Naive B cell (primary cell): Measurements from ENCODE around the gene PCDHGA1. TPM values are rescaled to one million over a fixed set of nuclear protein-coding genes. Genes with fewer than 3 reads are reported as not detected.
A peak's percentile ranks its signal among the peaks of the same experiment; 100 is the strongest.

Experiments
- ATAC-seq, 2 donors: fragments of 150-1000 bp; cut with Tn5 transposase; 2 replicates each; pipeline ENCODE4 v1.10.0; 2021; ENCODE audit warnings: low read depth in 2 of 2, mild to moderate bottlenecking in 2 of 2, moderate library complexity in 2 of 2
- DNase-seq: peaks from one replicate; pipeline ENCODE4 v3.0.0; 2022
- H3K27ac Mint-ChIP-seq, 6 donors: one replicate each; pipeline ENCODE4 v1.8.0; 2020 to 2022; ENCODE audit warnings: mild to moderate bottlenecking in 6 of 6, mixed read lengths in 6 of 6, moderate library complexity in 5 of 6, inconsistent platforms in 2 of 6
- H3K27me3 Mint-ChIP-seq, 3 donors: one replicate each; pipeline ENCODE4 v1.8.0; 2021 to 2022; ENCODE audit warnings: mixed read lengths in 3 of 3, mild to moderate bottlenecking in 1 of 3
- H3K36me3 Mint-ChIP-seq, 2 donors: one replicate each; pipeline ENCODE4 v1.8.0; 2020 to 2022; ENCODE audit warnings: mixed read lengths in 2 of 2, inconsistent platforms in 1 of 2, mild to moderate bottlenecking in 1 of 2
- H3K4me1 Mint-ChIP-seq, 3 donors: one replicate each; pipeline ENCODE4 v1.8.0; 2020 to 2022; ENCODE audit warnings: mixed read lengths in 3 of 3, inconsistent platforms in 1 of 3, mild to moderate bottlenecking in 1 of 3, moderate library complexity in 1 of 3
- H3K4me3 Mint-ChIP-seq, 8 donors: one replicate each; pipeline ENCODE4 v1.8.0; 2020 to 2022; ENCODE audit warnings: mild to moderate bottlenecking in 8 of 8, mixed read lengths in 8 of 8, moderate library complexity in 8 of 8, inconsistent platforms in 2 of 8
- H3K9me3 Mint-ChIP-seq, 7 donors: one replicate each; pipeline ENCODE4 v1.8.0; 2020 to 2022; ENCODE audit warnings: mixed read lengths in 7 of 7, mild to moderate bottlenecking in 5 of 7, inconsistent platforms in 2 of 7, moderate library complexity in 1 of 7
- polyA plus RNA-seq, 6 donors: library from polyadenylated mRNA; unstranded; fragments of 300-500 nt; fragmentation: Illumina TruSeq; gene quantifications; one replicate each; pipeline ENCODE4 v1.2.3, GENCODE V29; 2021; ENCODE audit warnings: low read depth in 6 of 6

PCDHGA1 gene
- polyA plus RNA-seq, 6 donors from 2014 or later: not detected

DNA sequence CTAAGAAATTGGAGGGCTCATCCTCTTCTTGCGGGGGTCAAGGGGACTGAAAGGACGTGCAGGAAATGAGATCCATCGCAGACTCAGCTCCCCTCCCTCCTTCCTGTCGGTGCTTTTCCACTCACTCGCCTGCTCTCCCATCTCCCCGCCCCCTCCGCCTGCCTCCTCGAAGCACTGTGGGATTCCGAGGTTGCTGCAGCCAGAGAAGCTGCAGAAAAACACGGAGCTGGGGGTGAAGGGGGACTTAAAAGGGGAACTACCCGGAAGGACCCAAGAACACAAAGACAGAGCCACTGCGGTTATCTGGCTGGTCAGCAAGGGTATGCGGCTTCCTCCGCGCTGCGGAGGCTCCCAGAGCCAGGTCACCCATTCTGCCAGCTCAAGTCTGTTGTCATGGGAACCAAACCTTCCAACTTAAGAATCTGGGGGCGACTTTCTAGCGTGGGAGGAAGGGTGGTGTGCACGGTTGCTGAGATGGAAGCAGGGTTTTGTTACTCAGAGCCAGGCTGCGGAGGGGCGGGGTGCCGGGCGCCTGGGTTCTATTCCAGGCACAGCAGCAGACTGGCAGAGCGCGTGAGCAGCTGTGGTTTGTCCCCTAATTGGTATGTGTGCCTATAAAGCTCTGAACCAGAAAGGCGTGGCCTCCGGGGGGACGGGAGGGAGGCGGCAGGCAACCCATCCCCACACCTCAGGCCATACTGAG is 183.5 kb downstream of the PCDHGA1 start:
- no peak for DNase-seq
- ATAC-seq: peak; percentile 26 to 38
- peaks cover 45 to 66% (median 60%) of the 10 kb centered on the region in 3 donors for H3K4me1 Mint-ChIP-seq
- H3K27ac Mint-ChIP-seq: peak overlapping the region in 3 of 6 donors; percentile 60 to 96 (median 77)
- H3K27me3 Mint-ChIP-seq: no peaks in the 10 kb centered on the region
- peaks cover 0 to 5% (median 0%) of the 10 kb centered on the region in 7 donors for H3K9me3 Mint-ChIP-seq
- H3K36me3 Mint-ChIP-seq: peaks cover 13 to 14% of the 10 kb centered on the region in 2 donors
- peak overlapping the region; percentile 81 to 95 (median 90) for H3K4me3 Mint-ChIP-seq

DNA sequence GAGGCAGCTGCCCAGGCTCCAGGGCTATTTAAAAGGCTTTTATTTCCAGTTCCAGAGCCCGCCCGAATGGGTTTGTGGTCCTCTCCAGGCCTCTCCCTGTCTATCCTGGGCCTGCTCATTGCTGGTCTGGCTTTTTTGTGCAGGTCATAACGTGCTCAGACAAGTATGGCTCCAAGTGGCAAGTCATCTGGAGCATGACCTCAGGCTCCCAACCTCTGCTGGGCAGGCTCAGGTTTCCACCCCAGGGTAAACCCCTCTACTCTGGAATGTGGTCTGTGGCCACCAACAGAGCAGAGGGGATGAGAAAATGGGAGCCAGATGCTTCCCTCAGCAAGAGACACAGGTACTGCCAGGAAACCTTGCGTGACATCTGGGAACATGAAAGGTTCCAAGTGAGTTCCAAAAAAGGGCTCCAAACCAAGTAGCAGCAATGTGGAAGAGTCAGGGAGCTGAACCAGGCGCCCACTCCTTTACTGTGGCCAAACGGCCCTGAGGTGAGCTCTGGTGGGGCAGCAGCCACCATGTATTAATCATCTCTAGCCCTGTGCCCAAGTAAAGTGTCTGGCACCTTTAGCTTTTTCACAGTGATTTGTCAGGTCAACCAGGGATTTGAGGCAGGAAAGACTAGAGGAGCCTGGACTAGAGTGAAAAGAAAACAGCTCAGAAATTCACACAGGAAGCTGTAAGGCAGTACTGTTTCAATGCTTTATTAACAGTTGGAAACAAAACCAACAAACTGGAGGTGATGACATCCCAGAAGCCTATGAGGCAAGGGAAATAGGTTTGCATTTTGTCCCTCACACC is 184.2 kb downstream of the PCDHGA1 start:
- H3K27ac Mint-ChIP-seq: peak overlapping the region in 1 of 6 donors; percentile 50
- DNase-seq (no peak), ATAC-seq (no peak)
- peaks cover 13 to 21% of the 10 kb centered on the region in 2 donors for H3K36me3 Mint-ChIP-seq
- H3K4me1 Mint-ChIP-seq: peaks cover 40 to 59% (median 53%) of the 10 kb centered on the region in 3 donors
- peaks cover 0 to 5% (median 0%) of the 10 kb centered on the region in 7 donors for H3K9me3 Mint-ChIP-seq
- H3K4me3 Mint-ChIP-seq: peak overlapping the region in 7 of 8 donors; percentile 19 to 95 (median 89)
- H3K27me3 Mint-ChIP-seq: no peaks in the 10 kb centered on the region

DNA sequence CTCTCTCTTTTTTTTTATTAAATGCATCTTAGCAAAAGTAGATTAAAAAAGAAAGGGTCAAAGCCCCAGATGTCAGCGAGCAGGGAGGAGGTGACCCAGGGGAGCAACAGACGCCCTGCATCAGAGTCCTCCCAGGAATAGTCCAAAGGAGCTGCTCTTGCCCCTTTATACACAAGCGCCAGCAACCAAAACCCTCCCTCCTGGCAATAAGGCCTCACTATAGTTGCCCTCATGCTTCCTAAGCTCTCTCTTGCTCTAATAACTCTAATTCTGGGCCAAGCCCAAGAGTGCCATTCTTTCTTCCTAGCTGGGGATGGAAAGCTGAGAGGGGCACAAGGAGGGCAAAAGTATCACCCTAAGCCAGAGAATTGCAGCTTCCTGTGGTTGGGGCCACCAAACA is 184.8 kb downstream of the PCDHGA1 start:
- H3K36me3 Mint-ChIP-seq: peaks cover 18 to 25% of the 10 kb centered on the region in 2 donors
- no peak for ATAC-seq

DNA sequence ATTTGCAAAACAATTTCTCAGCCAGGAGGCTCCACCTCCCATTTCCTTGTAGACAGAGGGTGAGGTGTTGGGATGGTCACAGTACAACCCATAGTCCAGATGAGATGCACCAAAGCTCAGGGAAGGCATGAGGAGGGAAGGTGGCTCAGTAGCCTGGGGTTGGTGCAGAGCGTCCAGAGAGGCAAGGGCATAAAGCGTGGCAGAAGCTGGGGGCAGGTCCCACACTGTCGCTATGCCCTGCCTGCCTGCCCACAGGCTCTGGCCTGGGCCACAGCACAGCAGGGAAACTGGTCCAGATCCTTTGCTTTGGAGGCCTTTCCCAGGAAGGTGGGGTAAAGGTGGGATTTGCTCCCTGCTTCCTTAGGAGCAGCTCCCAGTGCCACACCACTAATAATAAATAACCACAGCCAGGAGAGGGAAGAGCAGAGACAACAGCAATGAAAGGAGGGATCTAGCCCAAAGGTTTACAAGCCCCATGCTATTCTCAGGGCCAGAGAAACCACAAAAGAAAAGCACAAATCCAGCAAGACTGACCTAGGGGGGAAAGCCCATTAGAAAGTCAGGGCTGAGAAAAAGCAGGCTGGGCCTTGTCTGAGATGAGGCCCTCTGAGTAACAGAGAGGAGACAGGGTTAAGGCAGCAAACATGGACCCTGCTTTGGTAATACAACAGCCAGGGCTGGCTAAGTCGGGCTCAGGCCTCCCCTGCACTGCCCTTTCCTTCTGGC is 185.8 kb downstream of the PCDHGA1 start:
- no peaks in the 10 kb centered on the region for H3K27me3 Mint-ChIP-seq
- peaks cover 34 to 49% (median 46%) of the 10 kb centered on the region in 3 donors for H3K4me1 Mint-ChIP-seq
- DNase-seq (no peak), ATAC-seq (no peak)
- H3K27ac Mint-ChIP-seq: peak overlapping the region in 2 of 6 donors; percentile 69 to 73
- H3K36me3 Mint-ChIP-seq: peaks cover 25% of the 10 kb centered on the region in 2 donors
- peak overlapping the region in 1 of 8 donors; percentile 40 for H3K4me3 Mint-ChIP-seq
- peaks cover 0 to 5% (median 0%) of the 10 kb centered on the region in 7 donors for H3K9me3 Mint-ChIP-seq

More for the DNA sequence above, 184.8 kb downstream of the PCDHGA1 start:
- Mint-ChIP-seq H3K27me3 (no peaks in the 10 kb centered on the region), H3K4me1 (peaks cover 36 to 53% (median 49%) of the 10 kb centered on the region in 3 donors), H3K9me3 (peaks cover 0 to 5% (median 0%) of the 10 kb centered on the region in 7 donors), H3K27ac (no peak overlapping the region), H3K4me3 (peak overlapping the region in 5 of 8 donors; percentile 30 to 58 (median 47))
- no peak for DNase-seq

- Mint-ChIP-seq H3K4me1 (peaks cover 29 to 43% (median 41%) of the 10 kb centered on the region in 3 donors), H3K4me3 (no peak overlapping the region), H3K36me3 (peaks cover 29 to 30% of the 10 kb centered on the region in 2 donors), H3K27me3 (no peaks in the 10 kb centered on the region), H3K9me3 (peaks cover 0 to 2% (median 0%) of the 10 kb centered on the region in 7 donors), H3K27ac (no peak overlapping the region)
- ATAC-seq: no peak
- DNase-seq: no peak
These were observed 186.3 kb downstream of the PCDHGA1 start for GRCh38 chr5:141516672-141517025.

DNA sequence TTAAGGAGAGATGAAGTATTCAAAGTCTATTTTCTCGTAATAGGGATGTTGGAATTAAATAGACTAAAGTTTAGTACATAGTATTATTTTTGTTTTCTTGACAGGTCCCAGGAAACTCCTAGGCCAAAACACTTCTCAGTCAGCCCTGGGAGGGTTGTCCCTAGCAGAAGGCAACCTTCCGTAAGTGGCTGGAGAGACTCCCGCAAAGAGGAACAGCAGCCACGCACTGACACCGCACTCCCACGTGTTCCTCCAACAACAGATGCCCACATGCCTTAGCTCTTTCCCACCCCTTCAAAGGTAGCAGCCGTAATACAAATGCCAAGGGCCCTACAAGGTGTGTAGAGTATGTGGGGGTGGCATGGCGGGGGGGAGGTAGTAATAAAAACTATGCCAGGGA is 187.0 kb downstream of the PCDHGA1 start:
- Mint-ChIP-seq H3K9me3 (no peaks in the 10 kb centered on the region), H3K27ac (no peak overlapping the region), H3K27me3 (no peaks in the 10 kb centered on the region), H3K4me3 (no peak overlapping the region), H3K4me1 (peaks cover 24 to 40% (median 38%) of the 10 kb centered on the region in 3 donors), H3K36me3 (peaks cover 34 to 36% of the 10 kb centered on the region in 2 donors)
- ATAC-seq (no peak), DNase-seq (no peak)

GRCh38 chr5:141517880-141518617 is 187.7 kb downstream of the PCDHGA1 start:
- no peaks in the 10 kb centered on the region for H3K27me3 Mint-ChIP-seq
- peaks cover 17 to 37% (median 34%) of the 10 kb centered on the region in 3 donors for H3K4me1 Mint-ChIP-seq
- DNase-seq: no peak
- H3K27ac Mint-ChIP-seq: peak overlapping the region in 1 of 6 donors; percentile 32
- peak overlapping the region in 1 of 8 donors; percentile 18 for H3K4me3 Mint-ChIP-seq
- no peak for ATAC-seq
- peaks cover 34 to 38% of the 10 kb centered on the region in 2 donors for H3K36me3 Mint-ChIP-seq
- no peaks in the 10 kb centered on the region for H3K9me3 Mint-ChIP-seq

DNA sequence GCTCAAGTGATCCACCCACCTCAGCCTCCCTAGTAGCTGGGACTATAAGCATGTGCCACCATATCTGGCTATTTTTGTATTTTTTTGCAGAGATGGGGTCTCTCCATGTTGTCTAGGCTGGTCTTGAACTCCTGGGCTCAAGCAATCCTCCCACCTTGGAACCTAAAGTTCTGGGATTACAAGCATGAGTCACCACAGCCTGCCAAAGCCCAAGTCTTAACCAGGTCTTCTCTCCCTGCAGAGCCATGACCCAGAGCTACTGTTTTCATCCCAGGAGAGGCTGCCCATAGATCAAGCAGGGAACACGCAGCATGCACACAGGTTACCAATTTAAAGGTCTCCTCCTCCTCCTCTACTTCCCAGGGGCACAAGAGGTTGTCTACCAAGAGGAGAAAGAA is 188.3 kb downstream of the PCDHGA1 start:
- no peaks in the 10 kb centered on the region for H3K9me3 Mint-ChIP-seq
- peak overlapping the region in 2 of 6 donors; percentile 29 to 37 for H3K27ac Mint-ChIP-seq
- H3K27me3 Mint-ChIP-seq: no peaks in the 10 kb centered on the region
- no peak for ATAC-seq
- DNase-seq: no peak
- no peak overlapping the region for H3K4me3 Mint-ChIP-seq
- peaks cover 34 to 38% of the 10 kb centered on the region in 2 donors for H3K36me3 Mint-ChIP-seq
- H3K4me1 Mint-ChIP-seq: peaks cover 13 to 34% (median 28%) of the 10 kb centered on the region in 3 donors

DNA sequence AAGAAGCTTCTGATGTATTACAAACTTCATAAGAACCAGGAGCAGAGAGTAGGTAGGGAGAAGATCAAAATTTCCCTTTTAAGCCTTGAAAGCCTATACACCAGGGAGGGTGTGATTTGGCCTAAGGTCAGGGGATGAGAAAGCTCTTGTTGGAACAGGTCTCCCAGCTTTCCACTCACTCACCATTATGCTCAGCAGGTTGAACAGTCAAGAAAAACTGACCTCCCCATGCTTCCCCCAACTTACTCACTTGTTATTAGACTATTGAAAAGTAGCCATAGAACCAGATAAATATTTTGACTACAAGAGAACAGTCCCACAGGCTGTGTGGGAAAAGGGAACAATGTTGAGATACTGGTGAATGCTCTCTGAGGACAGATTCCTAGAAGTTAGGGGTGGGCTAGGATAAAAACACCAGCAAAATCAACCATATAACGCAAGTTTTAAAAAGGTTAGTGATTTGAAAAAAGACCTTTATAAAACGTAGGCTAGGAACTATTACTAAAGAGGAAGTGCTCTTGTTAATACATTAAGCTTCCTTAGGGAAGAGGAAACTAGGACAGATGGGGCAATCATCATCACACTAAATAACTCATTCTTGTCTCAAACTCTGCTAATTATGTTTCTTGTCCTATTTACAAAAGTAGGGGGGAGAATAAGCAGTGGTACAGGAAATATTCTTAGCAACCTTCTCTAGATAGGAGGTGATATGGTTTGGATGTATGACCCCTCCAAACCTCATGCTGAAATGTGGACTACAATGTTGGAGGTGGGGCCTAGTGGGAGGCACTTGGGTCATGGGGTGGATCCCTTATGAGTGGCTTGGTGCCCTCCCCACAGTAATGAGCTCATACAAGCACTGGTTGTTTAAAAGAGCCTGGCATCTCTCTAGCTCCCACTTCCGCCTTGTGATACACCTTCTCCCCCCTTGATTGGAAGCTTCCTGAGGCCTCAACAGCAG is 189.6 kb downstream of the PCDHGA1 start:
- Mint-ChIP-seq H3K27ac (peak overlapping the region in 1 of 6 donors; percentile 90), H3K36me3 (peaks cover 38 to 40% of the 10 kb centered on the region in 2 donors), H3K9me3 (no peaks in the 10 kb centered on the region), H3K4me3 (no peak overlapping the region), H3K4me1 (peaks cover 8 to 25% (median 16%) of the 10 kb centered on the region in 3 donors), H3K27me3 (no peaks in the 10 kb centered on the region)
- ATAC-seq (no peak), DNase-seq (no peak)

- Mint-ChIP-seq H3K4me3 (no peak overlapping the region), H3K9me3 (no peaks in the 10 kb centered on the region), H3K27ac (peak overlapping the region in 1 of 6 donors; percentile 35), H3K27me3 (no peaks in the 10 kb centered on the region), H3K4me1 (peaks cover 2 to 18% (median 10%) of the 10 kb centered on the region in 3 donors), H3K36me3 (peaks cover 43 to 48% of the 10 kb centered on the region in 2 donors)
- ATAC-seq (no peak), DNase-seq (no peak)
These were observed 191.0 kb downstream of the PCDHGA1 start for GRCh38 chr5:141521244-141521781.

- DNase-seq: no peak
- Mint-ChIP-seq H3K27me3 (no peaks in the 10 kb centered on the region), H3K36me3 (peaks cover 46 to 53% of the 10 kb centered on the region in 2 donors), H3K27ac (peak overlapping the region in 3 of 6 donors; percentile 45 to 62 (median 50)), H3K4me3 (no peak overlapping the region), H3K9me3 (no peaks in the 10 kb centered on the region), H3K4me1 (peaks cover 0 to 16% (median 5%) of the 10 kb centered on the region in 3 donors)
- ATAC-seq: peak in 1 of 2 donors; percentile 39
These were observed 192.0 kb downstream of the PCDHGA1 start for GRCh38 chr5:141522301-141522700.
